ENCODE measurements around the gene ZNF791. TPM values are rescaled to one million over a fixed set of nuclear protein-coding genes. Genes with fewer than 3 reads are reported as not detected.
A peak's percentile ranks its signal among the peaks of the same experiment; 100 is the strongest.

Gene ZNF791
- total RNA-seq, 2 experiments from 2014 or later: 7.8 to 17.1 TPM

DNA sequence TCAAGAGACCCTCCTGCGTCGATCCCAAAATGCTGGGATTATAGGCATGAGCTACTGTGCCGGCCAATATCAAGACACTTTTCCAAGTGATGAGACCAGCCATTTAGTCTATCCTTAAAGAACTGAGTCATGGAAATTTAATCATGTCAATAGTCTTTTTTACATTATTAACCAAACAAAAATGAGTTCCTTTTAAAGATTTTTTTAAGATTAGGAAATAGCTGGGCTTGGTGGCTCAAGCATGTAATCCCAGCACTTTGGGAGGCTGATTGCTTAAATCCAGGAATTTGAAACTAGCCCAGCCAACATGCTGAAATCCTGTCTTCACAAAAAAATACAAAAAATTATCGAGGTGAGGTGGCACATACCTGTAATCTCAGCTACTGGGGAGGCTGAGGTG is 42.8 kb upstream of the ZNF791 start:
- no peak for DNase-seq (ENCODE audit: low spot score)
- Histone ChIP-seq H3K4me3 (ENCODE audit: low read depth, low read length, poor library complexity, severe bottlenecking) (no peak overlapping the region), H3K9me3 (ENCODE audit: low read length) (no peaks in the 10 kb centered on the region), H3K79me2 (ENCODE audit: insufficient read depth, low read depth, low read length) (no peaks in the 10 kb centered on the region), H2AFZ (ENCODE audit: low read length) (no peak overlapping the region), H3K36me3 (ENCODE audit: insufficient read depth, low read length) (no peaks in the 10 kb centered on the region), H3K27ac (ENCODE audit: low read depth, low read length, poor library complexity, severe bottlenecking) (no peak overlapping the region), H3K9me2 (ENCODE audit: insufficient read depth, low read length) (no peaks in the 10 kb centered on the region), H3K4me1 (ENCODE audit: insufficient read depth, low read length, poor library complexity, severe bottlenecking) (peaks cover 12% of the 10 kb centered on the region), H3K4me2 (ENCODE audit: low read length) (no peak overlapping the region), H4K20me1 (ENCODE audit: insufficient read depth, low read length) (no peaks in the 10 kb centered on the region)
- POLR2A ChIA-PET: interaction anchor here (0.8 kb wide), 1 partner anchor 42 kb away, joined by 3 read pairs; the partner anchor contains the start of gene ZNF490
- CTCF ChIA-PET (ENCODE audit: unreplicated experiment): no interaction called here
- no TSS peak for BruUV-seq (replicated peaks)
- intact Hi-C loops (cut with micrococcal nuclease; ENCODE audit: unreplicated experiment): no loop called here
- TF ChIP-seq EZH2phosphoT487 (IDR thresholded peaks at IDR 0.05; ENCODE audit: borderline replicate concordance, low read depth, low read length): no peak
- TF ChIP-seq, protein P1, sequence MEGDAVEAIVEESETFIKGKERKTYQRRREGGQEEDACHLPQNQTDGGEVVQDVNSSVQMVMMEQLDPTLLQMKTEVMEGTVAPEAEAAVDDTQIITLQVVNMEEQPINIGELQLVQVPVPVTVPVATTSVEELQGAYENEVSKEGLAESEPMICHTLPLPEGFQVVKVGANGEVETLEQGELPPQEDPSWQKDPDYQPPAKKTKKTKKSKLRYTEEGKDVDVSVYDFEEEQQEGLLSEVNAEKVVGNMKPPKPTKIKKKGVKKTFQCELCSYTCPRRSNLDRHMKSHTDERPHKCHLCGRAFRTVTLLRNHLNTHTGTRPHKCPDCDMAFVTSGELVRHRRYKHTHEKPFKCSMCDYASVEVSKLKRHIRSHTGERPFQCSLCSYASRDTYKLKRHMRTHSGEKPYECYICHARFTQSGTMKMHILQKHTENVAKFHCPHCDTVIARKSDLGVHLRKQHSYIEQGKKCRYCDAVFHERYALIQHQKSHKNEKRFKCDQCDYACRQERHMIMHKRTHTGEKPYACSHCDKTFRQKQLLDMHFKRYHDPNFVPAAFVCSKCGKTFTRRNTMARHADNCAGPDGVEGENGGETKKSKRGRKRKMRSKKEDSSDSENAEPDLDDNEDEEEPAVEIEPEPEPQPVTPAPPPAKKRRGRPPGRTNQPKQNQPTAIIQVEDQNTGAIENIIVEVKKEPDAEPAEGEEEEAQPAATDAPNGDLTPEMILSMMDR (conservative IDR thresholded peaks at IDR 0.05; ENCODE audit: low read length): no peak

DNA sequence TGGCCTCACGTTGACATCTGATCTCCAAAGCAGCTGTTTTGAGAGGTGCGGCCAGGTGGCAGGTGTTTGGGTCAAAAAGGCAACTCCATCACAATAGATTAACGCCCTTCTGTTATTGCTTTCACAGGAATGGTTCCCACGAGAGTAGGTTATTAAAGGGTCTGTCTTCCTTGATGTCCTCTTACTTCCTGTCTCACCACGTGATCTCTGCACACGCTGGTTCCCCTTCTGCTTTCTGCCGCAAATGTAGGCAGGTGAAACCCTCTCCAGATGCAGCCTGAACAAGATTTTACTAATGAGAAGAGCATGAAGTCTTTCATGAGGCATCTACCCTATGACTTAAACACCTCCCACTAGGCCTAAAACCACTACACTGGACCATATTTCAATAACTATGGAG is 36.7 kb upstream of the ZNF791 start:
- H3K27ac ChIP-seq (ENCODE audit: low read depth, low read length, poor library complexity, severe bottlenecking): peak overlapping the region; percentile 51
- no peaks in the 10 kb centered on the region for H3K9me3 ChIP-seq (ENCODE audit: low read length)
- CTCF ChIA-PET (ENCODE audit: unreplicated experiment): interaction anchor here (0.6 to 0.8 kb wide), 3 partner anchors 34 to 104 kb away, joined by 3 to 4 read pairs (median 3); no protein-coding TSS in a partner anchor
- intact Hi-C loops (cut with micrococcal nuclease; ENCODE audit: unreplicated experiment): no loop called here
- no peaks in the 10 kb centered on the region for H3K79me2 ChIP-seq (ENCODE audit: insufficient read depth, low read depth, low read length)
- peak overlapping the region; percentile 3 for H3K4me3 ChIP-seq (ENCODE audit: low read depth, low read length, poor library complexity, severe bottlenecking)
- peak; percentile 85 for DNase-seq (ENCODE audit: low spot score)
- TF ChIP-seq, protein P1 (conservative IDR thresholded peaks at IDR 0.05; ENCODE audit: low read length): no peak
- no peak for TF ChIP-seq EZH2phosphoT487 (IDR thresholded peaks at IDR 0.05; ENCODE audit: borderline replicate concordance, low read depth, low read length)
- H3K4me2 ChIP-seq (ENCODE audit: low read length): peak overlapping the region; percentile 58
- no TSS peak for BruUV-seq (replicated peaks)
- H3K9me2 ChIP-seq (ENCODE audit: insufficient read depth, low read length): no peaks in the 10 kb centered on the region
- H3K4me1 ChIP-seq (ENCODE audit: insufficient read depth, low read length, poor library complexity, severe bottlenecking): peaks cover 23% of the 10 kb centered on the region
- H4K20me1 ChIP-seq (ENCODE audit: insufficient read depth, low read length): no peaks in the 10 kb centered on the region
- peak overlapping the region; percentile 46; the same call in 1 of the 2 replicates for H2AFZ ChIP-seq (ENCODE audit: low read length)
- 0 out of 2 replicates have a peak, but pooled peaks cover 4% of the 10 kb centered on the region for H3K36me3 ChIP-seq (ENCODE audit: insufficient read depth, low read length)
- POLR2A ChIA-PET: interaction anchor here (0.6 to 0.9 kb wide), 2 partner anchors 40 to 90 kb away, joined by 3 read pairs; partner anchors contain the start of gene ZNF709

DNA sequence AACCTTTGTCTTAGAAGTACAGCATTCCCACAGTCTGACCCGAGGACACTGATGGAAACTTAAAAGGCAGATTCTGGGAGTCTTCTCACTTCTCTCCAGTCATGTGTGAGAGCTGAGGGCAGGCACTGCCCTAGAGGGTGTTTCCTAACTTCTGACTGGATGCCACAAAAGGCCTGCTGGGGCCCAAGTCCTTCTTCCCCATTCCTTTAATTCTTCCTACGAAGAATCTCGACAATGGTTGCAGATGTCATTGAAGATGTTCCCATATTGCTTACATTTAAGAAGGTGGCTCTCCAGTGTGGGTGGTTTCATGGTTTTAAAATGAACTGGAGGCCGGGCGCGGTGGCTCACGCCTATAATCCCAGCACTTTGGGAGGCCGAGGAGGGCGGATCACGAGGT is 32.1 kb upstream of the ZNF791 start:
- peaks cover 11% of the 10 kb centered on the region for H3K4me1 ChIP-seq (ENCODE audit: insufficient read depth, low read length, poor library complexity, severe bottlenecking)
- H2AFZ ChIP-seq (ENCODE audit: low read length): no peak overlapping the region
- no peaks in the 10 kb centered on the region for H4K20me1 ChIP-seq (ENCODE audit: insufficient read depth, low read length)
- H3K4me2 ChIP-seq (ENCODE audit: low read length): no peak overlapping the region
- no peak for TF ChIP-seq EZH2phosphoT487 (IDR thresholded peaks at IDR 0.05; ENCODE audit: borderline replicate concordance, low read depth, low read length)
- TF ChIP-seq, protein P1 (conservative IDR thresholded peaks at IDR 0.05; ENCODE audit: low read length): no peak
- intact Hi-C loops (cut with micrococcal nuclease; ENCODE audit: unreplicated experiment): no loop called here
- ChIA-PET CTCF (ENCODE audit: unreplicated experiment) (no interaction called here), POLR2A (interaction anchor here (0.6 kb wide), 1 partner anchor 32 kb away, joined by 4 read pairs; the partner anchor contains the start of genes ZNF490 and ZNF791)
- no peak for DNase-seq (ENCODE audit: low spot score)
- BruUV-seq (replicated peaks): no TSS peak
- H3K9me2 ChIP-seq (ENCODE audit: insufficient read depth, low read length): no peaks in the 10 kb centered on the region
- peaks cover 23% of the 10 kb centered on the region for H3K36me3 ChIP-seq (ENCODE audit: insufficient read depth, low read length)
- no peak overlapping the region for H3K27ac ChIP-seq (ENCODE audit: low read depth, low read length, poor library complexity, severe bottlenecking)
- no peaks in the 10 kb centered on the region for H3K9me3 ChIP-seq (ENCODE audit: low read length)
- no peaks in the 10 kb centered on the region for H3K79me2 ChIP-seq (ENCODE audit: insufficient read depth, low read depth, low read length)
- no peak overlapping the region for H3K4me3 ChIP-seq (ENCODE audit: low read depth, low read length, poor library complexity, severe bottlenecking)
